Measurements from ENCODE around the gene KCNMB4.

The KCNMB4 gene

GRCh38 chr12:70365648-70366518, at the start of gene KCNMB4:
KCNMB4 (plus strand) TSS chr12:70366290; CDS start chr12:70366735, 445 bp downstream.
- intact Hi-C loops (cut with DNase I): loop anchor here (5.0 kb wide), 3 partner anchors 124 to 211 kb away; partner anchors contain the start of gene CNOT2
- DNase-seq: peak; percentile 75 to 95 (median 87)

GRCh38 chr12:70317781-70318180, 48.3 kb upstream of the KCNMB4 start:
- DNase-seq: peak in 1 of 42 donors; percentile 6
- intact Hi-C loops (cut with DNase I): no loop called here

- no peak for DNase-seq
- intact Hi-C loops (cut with DNase I): no loop called here
Observed at GRCh38 chr12:70319605-70320004, 46.5 kb upstream of the KCNMB4 start.

GRCh38 chr12:70321191-70321590, 44.9 kb upstream of the KCNMB4 start:
- intact Hi-C loops (cut with DNase I): no loop called here
- DNase-seq: no peak

- no peak for DNase-seq
- intact Hi-C loops (cut with DNase I): no loop called here
Observed at GRCh38 chr12:70327541-70327940, 38.5 kb upstream of the KCNMB4 start.

- DNase-seq: no peak
- intact Hi-C loops (cut with DNase I): no loop called here
Observed at GRCh38 chr12:70329728-70330127, 36.4 kb upstream of the KCNMB4 start.

- intact Hi-C loops (cut with DNase I): no loop called here
- DNase-seq: no peak
Observed at GRCh38 chr12:70330158-70330557, 35.9 kb upstream of the KCNMB4 start.

- intact Hi-C loops (cut with DNase I): no loop called here
- no peak for DNase-seq
Observed at GRCh38 chr12:70332236-70332635, 33.9 kb upstream of the KCNMB4 start.

- intact Hi-C loops (cut with DNase I): no loop called here
- no peak for DNase-seq
Observed at GRCh38 chr12:70334742-70335141, 31.3 kb upstream of the KCNMB4 start.

GRCh38 chr12:70338531-70338930, 27.6 kb upstream of the KCNMB4 start:
- intact Hi-C loops (cut with DNase I): no loop called here
- no peak for DNase-seq

- no peak for DNase-seq
- intact Hi-C loops (cut with DNase I): no loop called here
Observed at GRCh38 chr12:70351076-70351475, 15.0 kb upstream of the KCNMB4 start.

GRCh38 chr12:70353780-70354660, 12.1 kb upstream of the KCNMB4 start:
- no peak for DNase-seq
- intact Hi-C loops (cut with DNase I): no loop called here

- DNase-seq: no peak
- intact Hi-C loops (cut with DNase I): no loop called here
Observed at GRCh38 chr12:70354787-70355186, 11.3 kb upstream of the KCNMB4 start.

- no peak for DNase-seq
- intact Hi-C loops (cut with DNase I): no loop called here
Observed at GRCh38 chr12:70355972-70356371, 10.1 kb upstream of the KCNMB4 start.

- intact Hi-C loops (cut with DNase I): no loop called here
- no peak for DNase-seq
Observed at GRCh38 chr12:70359458-70360197, 6.5 kb upstream of the KCNMB4 start.

GRCh38 chr12:70360218-70360617, 5.9 kb upstream of the KCNMB4 start:
- no peak for DNase-seq
- intact Hi-C loops (cut with DNase I): no loop called here

GRCh38 chr12:70364695-70365397, 1.2 kb upstream of the KCNMB4 start:
- DNase-seq: peak in 3 of 42 donors; percentile 6 to 15 (median 13)

GRCh38 chr12:70365398-70365647, 767 bp upstream of the KCNMB4 start:
- intact Hi-C loops (cut with DNase I): loop anchor here (5.0 kb wide), 3 partner anchors 123 to 212 kb away; partner anchors contain the start of gene CNOT2
- peak in 3 of 42 donors; percentile 4 to 19 (median 10) for DNase-seq

More at GRCh38 chr12:70364695-70365397, 1.2 kb upstream of the KCNMB4 start:
- intact Hi-C loops (cut with DNase I): loop anchor here (5.0 kb wide), 3 partner anchors 123 to 212 kb away; partner anchors contain the start of gene CNOT2

Data from head of caudate nucleus (tissue), 42 donors.